ENCODE measurements around the gene OR2Y1.
"Not testable (repeated sequence)": the region's sequence is repeated elsewhere in the genome, so short reads cannot be mapped to it uniquely, and the experiment has no call there.

Gene OR2Y1

GRCh38 chr5:180781900-180782326, 42.1 kb upstream of the OR2Y1 start:
- H3K36me3 ChIP-seq (ENCODE audit: control insufficient read depth in 2 of 2, insufficient read depth in 2 of 2, low read length in 2 of 2); H3K9ac ChIP-seq (ENCODE audit: low read depth in 1 of 2, low read length in 2 of 2); H3K27ac ChIP-seq (ENCODE audit: low read depth in 2 of 2, low read length in 2 of 2); H3K9me3 ChIP-seq (ENCODE audit: control insufficient read depth in 2 of 2, low read length in 2 of 2); H3K4me1 ChIP-seq (ENCODE audit: control insufficient read depth in 2 of 2, insufficient read depth in 2 of 2, low read length in 2 of 2); H3K4me3 ChIP-seq (ENCODE audit: low read length in 2 of 2); H3K27me3 ChIP-seq (ENCODE audit: control insufficient read depth in 2 of 2, insufficient read depth in 2 of 2, low read length in 2 of 2): not testable (repeated sequence)

- H3K36me3 ChIP-seq (ENCODE audit: control insufficient read depth in 2 of 2, insufficient read depth in 2 of 2, low read length in 2 of 2), result no peaks in the 10 kb centered on the region
- H3K9ac ChIP-seq (ENCODE audit: low read depth in 1 of 2, low read length in 2 of 2), result no peak overlapping the region
- H3K4me1 ChIP-seq (ENCODE audit: control insufficient read depth in 2 of 2, insufficient read depth in 2 of 2, low read length in 2 of 2), result peaks cover 0 to 1% of the 10 kb centered on the region in 2 donors
- no peaks in the 10 kb centered on the region for H3K27me3 ChIP-seq (ENCODE audit: control insufficient read depth in 2 of 2, insufficient read depth in 2 of 2, low read length in 2 of 2)
- no peak overlapping the region for H3K27ac ChIP-seq (ENCODE audit: low read depth in 2 of 2, low read length in 2 of 2)
- no peaks in the 10 kb centered on the region for H3K9me3 ChIP-seq (ENCODE audit: control insufficient read depth in 2 of 2, low read length in 2 of 2)
- no peak overlapping the region for H3K4me3 ChIP-seq (ENCODE audit: low read length in 2 of 2)
Measured at GRCh38 chr5:180779985-180780610, 40.2 kb upstream of the OR2Y1 start.

- no peak overlapping the region for H3K27ac ChIP-seq (ENCODE audit: low read depth in 2 of 2, low read length in 2 of 2)
- no peak overlapping the region for H3K4me3 ChIP-seq (ENCODE audit: low read length in 2 of 2)
- H3K36me3 ChIP-seq (ENCODE audit: control insufficient read depth in 2 of 2, insufficient read depth in 2 of 2, low read length in 2 of 2), result no peaks in the 10 kb centered on the region
- no peak overlapping the region for H3K9ac ChIP-seq (ENCODE audit: low read depth in 1 of 2, low read length in 2 of 2)
- no peaks in the 10 kb centered on the region for H3K9me3 ChIP-seq (ENCODE audit: control insufficient read depth in 2 of 2, low read length in 2 of 2)
- no peaks in the 10 kb centered on the region for H3K4me1 ChIP-seq (ENCODE audit: control insufficient read depth in 2 of 2, insufficient read depth in 2 of 2, low read length in 2 of 2)
- no peaks in the 10 kb centered on the region for H3K27me3 ChIP-seq (ENCODE audit: control insufficient read depth in 2 of 2, insufficient read depth in 2 of 2, low read length in 2 of 2)
Measured at GRCh38 chr5:180777475-180777874, 37.6 kb upstream of the OR2Y1 start.

- H3K4me1 ChIP-seq (ENCODE audit: control insufficient read depth in 2 of 2, insufficient read depth in 2 of 2, low read length in 2 of 2), result no peaks in the 10 kb centered on the region
- H3K4me3 ChIP-seq (ENCODE audit: low read length in 2 of 2), result no peak overlapping the region
- H3K27ac ChIP-seq (ENCODE audit: low read depth in 2 of 2, low read length in 2 of 2), result no peak overlapping the region
- no peak overlapping the region for H3K9ac ChIP-seq (ENCODE audit: low read depth in 1 of 2, low read length in 2 of 2)
- H3K36me3 ChIP-seq (ENCODE audit: control insufficient read depth in 2 of 2, insufficient read depth in 2 of 2, low read length in 2 of 2), result no peaks in the 10 kb centered on the region
- H3K9me3 ChIP-seq (ENCODE audit: control insufficient read depth in 2 of 2, low read length in 2 of 2), result no peaks in the 10 kb centered on the region
- no peaks in the 10 kb centered on the region for H3K27me3 ChIP-seq (ENCODE audit: control insufficient read depth in 2 of 2, insufficient read depth in 2 of 2, low read length in 2 of 2)
Measured at GRCh38 chr5:180776376-180776775, 36.5 kb upstream of the OR2Y1 start.

GRCh38 chr5:180775624-180776023, 35.8 kb upstream of the OR2Y1 start:
- Histone ChIP-seq H3K27me3 (ENCODE audit: control insufficient read depth in 2 of 2, insufficient read depth in 2 of 2, low read length in 2 of 2) (no peaks in the 10 kb centered on the region), H3K9ac (ENCODE audit: low read depth in 1 of 2, low read length in 2 of 2) (no peak overlapping the region), H3K9me3 (ENCODE audit: control insufficient read depth in 2 of 2, low read length in 2 of 2) (no peaks in the 10 kb centered on the region), H3K27ac (ENCODE audit: low read depth in 2 of 2, low read length in 2 of 2) (no peak overlapping the region), H3K4me1 (ENCODE audit: control insufficient read depth in 2 of 2, insufficient read depth in 2 of 2, low read length in 2 of 2) (no peaks in the 10 kb centered on the region), H3K4me3 (ENCODE audit: low read length in 2 of 2) (no peak overlapping the region), H3K36me3 (ENCODE audit: control insufficient read depth in 2 of 2, insufficient read depth in 2 of 2, low read length in 2 of 2) (no peaks in the 10 kb centered on the region)

- H3K27me3 ChIP-seq (ENCODE audit: control insufficient read depth in 2 of 2, insufficient read depth in 2 of 2, low read length in 2 of 2), result no peaks in the 10 kb centered on the region
- no peak overlapping the region for H3K27ac ChIP-seq (ENCODE audit: low read depth in 2 of 2, low read length in 2 of 2)
- no peaks in the 10 kb centered on the region for H3K9me3 ChIP-seq (ENCODE audit: control insufficient read depth in 2 of 2, low read length in 2 of 2)
- no peak overlapping the region for H3K9ac ChIP-seq (ENCODE audit: low read depth in 1 of 2, low read length in 2 of 2)
- H3K4me3 ChIP-seq (ENCODE audit: low read length in 2 of 2), result no peak overlapping the region
- no peaks in the 10 kb centered on the region for H3K36me3 ChIP-seq (ENCODE audit: control insufficient read depth in 2 of 2, insufficient read depth in 2 of 2, low read length in 2 of 2)
- no peaks in the 10 kb centered on the region for H3K4me1 ChIP-seq (ENCODE audit: control insufficient read depth in 2 of 2, insufficient read depth in 2 of 2, low read length in 2 of 2)
Measured at GRCh38 chr5:180771839-180772238, 32.0 kb upstream of the OR2Y1 start.

- Histone ChIP-seq H3K27ac (ENCODE audit: low read depth in 2 of 2, low read length in 2 of 2) (no peak overlapping the region), H3K4me1 (ENCODE audit: control insufficient read depth in 2 of 2, insufficient read depth in 2 of 2, low read length in 2 of 2) (no peaks in the 10 kb centered on the region), H3K4me3 (ENCODE audit: low read length in 2 of 2) (no peak overlapping the region), H3K36me3 (ENCODE audit: control insufficient read depth in 2 of 2, insufficient read depth in 2 of 2, low read length in 2 of 2) (no peaks in the 10 kb centered on the region), H3K9me3 (ENCODE audit: control insufficient read depth in 2 of 2, low read length in 2 of 2) (no peaks in the 10 kb centered on the region), H3K27me3 (ENCODE audit: control insufficient read depth in 2 of 2, insufficient read depth in 2 of 2, low read length in 2 of 2) (no peaks in the 10 kb centered on the region), H3K9ac (ENCODE audit: low read depth in 1 of 2, low read length in 2 of 2) (no peak overlapping the region)
Measured at GRCh38 chr5:180769821-180770220, 30.0 kb upstream of the OR2Y1 start.

- Histone ChIP-seq H3K4me3 (ENCODE audit: low read length in 2 of 2) (no peak overlapping the region), H3K27me3 (ENCODE audit: control insufficient read depth in 2 of 2, insufficient read depth in 2 of 2, low read length in 2 of 2) (no peaks in the 10 kb centered on the region), H3K36me3 (ENCODE audit: control insufficient read depth in 2 of 2, insufficient read depth in 2 of 2, low read length in 2 of 2) (no peaks in the 10 kb centered on the region), H3K4me1 (ENCODE audit: control insufficient read depth in 2 of 2, insufficient read depth in 2 of 2, low read length in 2 of 2) (no peaks in the 10 kb centered on the region), H3K27ac (ENCODE audit: low read depth in 2 of 2, low read length in 2 of 2) (no peak overlapping the region), H3K9me3 (ENCODE audit: control insufficient read depth in 2 of 2, low read length in 2 of 2) (no peaks in the 10 kb centered on the region), H3K9ac (ENCODE audit: low read depth in 1 of 2, low read length in 2 of 2) (no peak overlapping the region)
Measured at GRCh38 chr5:180755601-180756000, 15.7 kb upstream of the OR2Y1 start.

- no peak overlapping the region for H3K9ac ChIP-seq (ENCODE audit: low read depth in 1 of 2, low read length in 2 of 2)
- H3K4me1 ChIP-seq (ENCODE audit: control insufficient read depth in 2 of 2, insufficient read depth in 2 of 2, low read length in 2 of 2), result no peaks in the 10 kb centered on the region
- no peaks in the 10 kb centered on the region for H3K9me3 ChIP-seq (ENCODE audit: control insufficient read depth in 2 of 2, low read length in 2 of 2)
- no peak overlapping the region for H3K27ac ChIP-seq (ENCODE audit: low read depth in 2 of 2, low read length in 2 of 2)
- H3K4me3 ChIP-seq (ENCODE audit: low read length in 2 of 2), result no peak overlapping the region
- no peaks in the 10 kb centered on the region for H3K36me3 ChIP-seq (ENCODE audit: control insufficient read depth in 2 of 2, insufficient read depth in 2 of 2, low read length in 2 of 2)
- H3K27me3 ChIP-seq (ENCODE audit: control insufficient read depth in 2 of 2, insufficient read depth in 2 of 2, low read length in 2 of 2), result peaks cover 4 to 9% of the 10 kb centered on the region in 2 donors
Measured at GRCh38 chr5:180744253-180744652, 4.4 kb upstream of the OR2Y1 start.

- no peak overlapping the region for H3K9ac ChIP-seq (ENCODE audit: low read depth in 1 of 2, low read length in 2 of 2)
- H3K27ac ChIP-seq (ENCODE audit: low read depth in 2 of 2, low read length in 2 of 2), result no peak overlapping the region
- H3K36me3 ChIP-seq (ENCODE audit: control insufficient read depth in 2 of 2, insufficient read depth in 2 of 2, low read length in 2 of 2), result no peaks in the 10 kb centered on the region
- peaks cover 4 to 9% of the 10 kb centered on the region in 2 donors for H3K27me3 ChIP-seq (ENCODE audit: control insufficient read depth in 2 of 2, insufficient read depth in 2 of 2, low read length in 2 of 2)
- H3K9me3 ChIP-seq (ENCODE audit: control insufficient read depth in 2 of 2, low read length in 2 of 2), result no peaks in the 10 kb centered on the region
- no peak overlapping the region for H3K4me3 ChIP-seq (ENCODE audit: low read length in 2 of 2)
- no peaks in the 10 kb centered on the region for H3K4me1 ChIP-seq (ENCODE audit: control insufficient read depth in 2 of 2, insufficient read depth in 2 of 2, low read length in 2 of 2)
Measured at GRCh38 chr5:180742727-180743126, 2.9 kb upstream of the OR2Y1 start.

GRCh38 chr5:180740953-180741352, 1.1 kb upstream of the OR2Y1 start:
- H3K9ac ChIP-seq (ENCODE audit: low read depth in 1 of 2, low read length in 2 of 2); H3K9me3 ChIP-seq (ENCODE audit: control insufficient read depth in 2 of 2, low read length in 2 of 2); H3K27ac ChIP-seq (ENCODE audit: low read depth in 2 of 2, low read length in 2 of 2); H3K4me3 ChIP-seq (ENCODE audit: low read length in 2 of 2); H3K4me1 ChIP-seq (ENCODE audit: control insufficient read depth in 2 of 2, insufficient read depth in 2 of 2, low read length in 2 of 2); H3K27me3 ChIP-seq (ENCODE audit: control insufficient read depth in 2 of 2, insufficient read depth in 2 of 2, low read length in 2 of 2); H3K36me3 ChIP-seq (ENCODE audit: control insufficient read depth in 2 of 2, insufficient read depth in 2 of 2, low read length in 2 of 2): not testable (repeated sequence)
